ENCODE measurements around the gene WDR1. TPM values are rescaled to one million over a fixed set of nuclear protein-coding genes. Genes with fewer than 3 reads are reported as not detected.

Gene WDR1
- total and polyA plus RNA-seq, 10 of the 15 experiments (the other 5 are each of a cell fraction or from before 2014, with no cell fraction given), result 28.5 to 397 (median 290) TPM

DNA sequence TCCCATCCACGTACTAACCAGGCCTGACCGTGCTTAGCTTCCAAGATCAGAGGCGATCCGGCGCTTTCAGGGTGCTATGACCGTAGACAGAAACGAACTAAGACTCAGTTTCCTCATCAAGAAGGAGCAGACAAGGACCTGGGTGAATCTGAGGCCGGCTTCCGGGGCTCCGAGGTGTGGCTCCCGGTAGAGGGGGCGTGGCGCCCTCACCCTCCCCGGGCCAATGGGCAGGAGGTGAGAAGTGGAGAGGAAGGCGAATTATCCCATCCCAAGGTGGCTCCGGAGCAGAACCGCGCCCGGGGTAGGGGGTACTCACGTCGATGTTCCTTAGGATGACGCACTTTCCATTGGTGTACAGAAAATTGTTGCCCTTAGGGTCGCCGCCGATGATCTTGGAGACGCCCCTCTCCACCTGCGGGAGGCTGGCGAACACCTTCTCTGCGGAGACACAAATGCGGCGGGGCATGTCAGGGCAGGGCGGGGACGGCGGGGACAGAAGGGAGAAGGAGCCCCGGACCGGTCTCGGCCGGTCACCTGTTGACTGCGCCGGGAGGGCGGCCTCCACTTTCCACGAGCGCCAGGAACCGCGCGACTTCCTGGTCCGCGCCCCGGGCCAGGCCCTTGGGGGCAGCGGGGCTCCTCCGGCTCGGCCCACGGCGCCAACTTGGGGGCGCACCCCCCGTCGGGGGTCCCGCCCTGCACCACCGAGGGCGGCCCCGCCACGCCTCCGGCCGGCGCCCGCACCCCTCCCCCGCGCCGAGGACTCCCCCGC, 616 bp downstream of the WDR1 start (continued):
- TF ChIP-seq, protein P1, sequence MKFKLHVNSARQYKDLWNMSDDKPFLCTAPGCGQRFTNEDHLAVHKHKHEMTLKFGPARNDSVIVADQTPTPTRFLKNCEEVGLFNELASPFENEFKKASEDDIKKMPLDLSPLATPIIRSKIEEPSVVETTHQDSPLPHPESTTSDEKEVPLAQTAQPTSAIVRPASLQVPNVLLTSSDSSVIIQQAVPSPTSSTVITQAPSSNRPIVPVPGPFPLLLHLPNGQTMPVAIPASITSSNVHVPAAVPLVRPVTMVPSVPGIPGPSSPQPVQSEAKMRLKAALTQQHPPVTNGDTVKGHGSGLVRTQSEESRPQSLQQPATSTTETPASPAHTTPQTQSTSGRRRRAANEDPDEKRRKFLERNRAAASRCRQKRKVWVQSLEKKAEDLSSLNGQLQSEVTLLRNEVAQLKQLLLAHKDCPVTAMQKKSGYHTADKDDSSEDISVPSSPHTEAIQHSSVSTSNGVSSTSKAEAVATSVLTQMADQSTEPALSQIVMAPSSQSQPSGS (IDR thresholded peaks at IDR 0.05; ENCODE audit: low read length), result no peak; the same call in 1 of the 2 replicates
- TF ChIP-seq, protein P2, sequence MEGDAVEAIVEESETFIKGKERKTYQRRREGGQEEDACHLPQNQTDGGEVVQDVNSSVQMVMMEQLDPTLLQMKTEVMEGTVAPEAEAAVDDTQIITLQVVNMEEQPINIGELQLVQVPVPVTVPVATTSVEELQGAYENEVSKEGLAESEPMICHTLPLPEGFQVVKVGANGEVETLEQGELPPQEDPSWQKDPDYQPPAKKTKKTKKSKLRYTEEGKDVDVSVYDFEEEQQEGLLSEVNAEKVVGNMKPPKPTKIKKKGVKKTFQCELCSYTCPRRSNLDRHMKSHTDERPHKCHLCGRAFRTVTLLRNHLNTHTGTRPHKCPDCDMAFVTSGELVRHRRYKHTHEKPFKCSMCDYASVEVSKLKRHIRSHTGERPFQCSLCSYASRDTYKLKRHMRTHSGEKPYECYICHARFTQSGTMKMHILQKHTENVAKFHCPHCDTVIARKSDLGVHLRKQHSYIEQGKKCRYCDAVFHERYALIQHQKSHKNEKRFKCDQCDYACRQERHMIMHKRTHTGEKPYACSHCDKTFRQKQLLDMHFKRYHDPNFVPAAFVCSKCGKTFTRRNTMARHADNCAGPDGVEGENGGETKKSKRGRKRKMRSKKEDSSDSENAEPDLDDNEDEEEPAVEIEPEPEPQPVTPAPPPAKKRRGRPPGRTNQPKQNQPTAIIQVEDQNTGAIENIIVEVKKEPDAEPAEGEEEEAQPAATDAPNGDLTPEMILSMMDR (IDR thresholded peaks at IDR 0.05 in 2 of 3, conservative IDR thresholded peaks at IDR 0.05 in 1 of 3; ENCODE audit: control insufficient read depth in 2 of 3, extremely low read depth in 1 of 3, insufficient read depth in 1 of 3, low read depth in 3 of 3, low read length in 3 of 3), result no peak
- TF ChIP-seq RBBP5 (conservative IDR thresholded peaks at IDR 0.05) (no peak), POLR2AphosphoS5 (IDR thresholded peaks at IDR 0.05; ENCODE audit: low read length) (peak; percentile 52), YY1 (IDR thresholded peaks at IDR 0.05; ENCODE audit: low read depth, low read length) (no peak), ZNF384 (IDR thresholded peaks at IDR 0.05; ENCODE audit: borderline replicate concordance, low read depth, low read length) (no peak), RB1 (IDR thresholded peaks at IDR 0.05; ENCODE audit: borderline replicate concordance) (no peak), MYC (IDR thresholded peaks at IDR 0.05; ENCODE audit: insufficient read depth, insufficient read length, insufficient replicate concordance, low read length, severe bottlenecking) (no peak), ZNF24 (IDR thresholded peaks at IDR 0.05) (no peak), RELA (IDR thresholded peaks at IDR 0.05; ENCODE audit: borderline replicate concordance, partially characterized antibody) (no peak), KLF5 (IDR thresholded peaks at IDR 0.05; ENCODE audit: partially characterized antibody) (no peak)
- TF ChIP-seq, protein P3, sequence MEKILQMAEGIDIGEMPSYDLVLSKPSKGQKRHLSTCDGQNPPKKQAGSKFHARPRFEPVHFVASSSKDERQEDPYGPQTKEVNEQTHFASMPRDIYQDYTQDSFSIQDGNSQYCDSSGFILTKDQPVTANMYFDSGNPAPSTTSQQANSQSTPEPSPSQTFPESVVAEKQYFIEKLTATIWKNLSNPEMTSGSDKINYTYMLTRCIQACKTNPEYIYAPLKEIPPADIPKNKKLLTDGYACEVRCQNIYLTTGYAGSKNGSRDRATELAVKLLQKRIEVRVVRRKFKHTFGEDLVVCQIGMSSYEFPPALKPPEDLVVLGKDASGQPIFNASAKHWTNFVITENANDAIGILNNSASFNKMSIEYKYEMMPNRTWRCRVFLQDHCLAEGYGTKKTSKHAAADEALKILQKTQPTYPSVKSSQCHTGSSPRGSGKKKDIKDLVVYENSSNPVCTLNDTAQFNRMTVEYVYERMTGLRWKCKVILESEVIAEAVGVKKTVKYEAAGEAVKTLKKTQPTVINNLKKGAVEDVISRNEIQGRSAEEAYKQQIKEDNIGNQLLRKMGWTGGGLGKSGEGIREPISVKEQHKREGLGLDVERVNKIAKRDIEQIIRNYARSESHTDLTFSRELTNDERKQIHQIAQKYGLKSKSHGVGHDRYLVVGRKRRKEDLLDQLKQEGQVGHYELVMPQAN (conservative IDR thresholded peaks at IDR 0.05), result no peak
- TF ChIP-seq, protein P4, sequence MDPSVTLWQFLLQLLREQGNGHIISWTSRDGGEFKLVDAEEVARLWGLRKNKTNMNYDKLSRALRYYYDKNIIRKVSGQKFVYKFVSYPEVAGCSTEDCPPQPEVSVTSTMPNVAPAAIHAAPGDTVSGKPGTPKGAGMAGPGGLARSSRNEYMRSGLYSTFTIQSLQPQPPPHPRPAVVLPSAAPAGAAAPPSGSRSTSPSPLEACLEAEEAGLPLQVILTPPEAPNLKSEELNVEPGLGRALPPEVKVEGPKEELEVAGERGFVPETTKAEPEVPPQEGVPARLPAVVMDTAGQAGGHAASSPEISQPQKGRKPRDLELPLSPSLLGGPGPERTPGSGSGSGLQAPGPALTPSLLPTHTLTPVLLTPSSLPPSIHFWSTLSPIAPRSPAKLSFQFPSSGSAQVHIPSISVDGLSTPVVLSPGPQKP (IDR thresholded peaks at IDR 0.05; ENCODE audit: low read depth, low read length), result no peak
- TF ChIP-seq, protein P5, sequence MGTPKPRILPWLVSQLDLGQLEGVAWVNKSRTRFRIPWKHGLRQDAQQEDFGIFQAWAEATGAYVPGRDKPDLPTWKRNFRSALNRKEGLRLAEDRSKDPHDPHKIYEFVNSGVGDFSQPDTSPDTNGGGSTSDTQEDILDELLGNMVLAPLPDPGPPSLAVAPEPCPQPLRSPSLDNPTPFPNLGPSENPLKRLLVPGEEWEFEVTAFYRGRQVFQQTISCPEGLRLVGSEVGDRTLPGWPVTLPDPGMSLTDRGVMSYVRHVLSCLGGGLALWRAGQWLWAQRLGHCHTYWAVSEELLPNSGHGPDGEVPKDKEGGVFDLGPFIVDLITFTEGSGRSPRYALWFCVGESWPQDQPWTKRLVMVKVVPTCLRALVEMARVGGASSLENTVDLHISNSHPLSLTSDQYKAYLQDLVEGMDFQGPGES (IDR thresholded peaks at IDR 0.05), result no peak
- TF ChIP-seq, protein P6, sequence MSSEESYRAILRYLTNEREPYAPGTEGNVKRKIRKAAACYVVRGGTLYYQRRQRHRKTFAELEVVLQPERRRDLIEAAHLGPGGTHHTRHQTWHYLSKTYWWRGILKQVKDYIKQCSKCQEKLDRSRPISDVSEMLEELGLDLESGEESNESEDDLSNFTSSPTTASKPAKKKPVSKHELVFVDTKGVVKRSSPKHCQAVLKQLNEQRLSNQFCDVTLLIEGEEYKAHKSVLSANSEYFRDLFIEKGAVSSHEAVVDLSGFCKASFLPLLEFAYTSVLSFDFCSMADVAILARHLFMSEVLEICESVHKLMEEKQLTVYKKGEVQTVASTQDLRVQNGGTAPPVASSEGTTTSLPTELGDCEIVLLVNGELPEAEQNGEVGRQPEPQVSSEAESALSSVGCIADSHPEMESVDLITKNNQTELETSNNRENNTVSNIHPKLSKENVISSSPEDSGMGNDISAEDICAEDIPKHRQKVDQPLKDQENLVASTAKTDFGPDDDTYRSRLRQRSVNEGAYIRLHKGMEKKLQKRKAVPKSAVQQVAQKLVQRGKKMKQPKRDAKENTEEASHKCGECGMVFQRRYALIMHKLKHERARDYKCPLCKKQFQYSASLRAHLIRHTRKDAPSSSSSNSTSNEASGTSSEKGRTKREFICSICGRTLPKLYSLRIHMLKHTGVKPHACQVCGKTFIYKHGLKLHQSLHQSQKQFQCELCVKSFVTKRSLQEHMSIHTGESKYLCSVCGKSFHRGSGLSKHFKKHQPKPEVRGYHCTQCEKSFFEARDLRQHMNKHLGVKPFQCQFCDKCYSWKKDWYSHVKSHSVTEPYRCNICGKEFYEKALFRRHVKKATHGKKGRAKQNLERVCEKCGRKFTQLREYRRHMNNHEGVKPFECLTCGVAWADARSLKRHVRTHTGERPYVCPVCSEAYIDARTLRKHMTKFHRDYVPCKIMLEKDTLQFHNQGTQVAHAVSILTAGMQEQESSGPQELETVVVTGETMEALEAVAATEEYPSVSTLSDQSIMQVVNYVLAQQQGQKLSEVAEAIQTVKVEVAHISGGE (CRISPR knock-in tag; IDR thresholded peaks at IDR 0.05), result no peak
- TF ChIP-seq, protein P7, sequence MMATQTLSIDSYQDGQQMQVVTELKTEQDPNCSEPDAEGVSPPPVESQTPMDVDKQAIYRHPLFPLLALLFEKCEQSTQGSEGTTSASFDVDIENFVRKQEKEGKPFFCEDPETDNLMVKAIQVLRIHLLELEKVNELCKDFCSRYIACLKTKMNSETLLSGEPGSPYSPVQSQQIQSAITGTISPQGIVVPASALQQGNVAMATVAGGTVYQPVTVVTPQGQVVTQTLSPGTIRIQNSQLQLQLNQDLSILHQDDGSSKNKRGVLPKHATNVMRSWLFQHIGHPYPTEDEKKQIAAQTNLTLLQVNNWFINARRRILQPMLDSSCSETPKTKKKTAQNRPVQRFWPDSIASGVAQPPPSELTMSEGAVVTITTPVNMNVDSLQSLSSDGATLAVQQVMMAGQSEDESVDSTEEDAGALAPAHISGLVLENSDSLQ (IDR thresholded peaks at IDR 0.05), result no peak

Measured in GM12878 (cell line).